Measurements from ENCODE around the gene MYLK2. TPM values are rescaled to one million over a fixed set of nuclear protein-coding genes. Genes with fewer than 3 reads are reported as not detected.

The MYLK2 gene
- total RNA-seq, 4 donors from 2014 or later, result 0.21 to 0.69 TPM; not detected in 2

- TF ChIP-seq CTCF (IDR thresholded peaks at IDR 0.05) (no peak), POLR2A (IDR thresholded peaks at IDR 0.05) (no peak)
- Histone ChIP-seq H3K4me3 (peak overlapping the region; percentile 26 to 45), H3K4me1 (peaks cover 0 to 14% of the 10 kb centered on the region in 2 donors), H3K27me3 (no peaks in the 10 kb centered on the region), H3K36me3 (no peaks in the 10 kb centered on the region), H3K27ac (no peak overlapping the region), H3K9me3 (no peaks in the 10 kb centered on the region)
- peak in 1 of 2 donors; percentile 13 for DNase-seq
- intact Hi-C loops (cut with DNase I; ENCODE audit: low total_unique reads), result no loop called here
Observed at GRCh38 chr20:31860390-31861134, 41.4 kb downstream of the MYLK2 start.

GRCh38 chr20:31861135-31861384, 41.9 kb downstream of the MYLK2 start:
- H3K27ac ChIP-seq, result no peak overlapping the region
- intact Hi-C loops (cut with DNase I; ENCODE audit: low total_unique reads), result no loop called here
- H3K9me3 ChIP-seq, result no peaks in the 10 kb centered on the region
- TF ChIP-seq CTCF (IDR thresholded peaks at IDR 0.05), result no peak
- TF ChIP-seq POLR2A (IDR thresholded peaks at IDR 0.05), result no peak
- peaks cover 0 to 14% of the 10 kb centered on the region in 2 donors for H3K4me1 ChIP-seq
- H3K27me3 ChIP-seq, result no peaks in the 10 kb centered on the region
- peak overlapping the region; percentile 26 to 45 for H3K4me3 ChIP-seq
- no peak for DNase-seq
- H3K36me3 ChIP-seq, result no peaks in the 10 kb centered on the region

DNA sequence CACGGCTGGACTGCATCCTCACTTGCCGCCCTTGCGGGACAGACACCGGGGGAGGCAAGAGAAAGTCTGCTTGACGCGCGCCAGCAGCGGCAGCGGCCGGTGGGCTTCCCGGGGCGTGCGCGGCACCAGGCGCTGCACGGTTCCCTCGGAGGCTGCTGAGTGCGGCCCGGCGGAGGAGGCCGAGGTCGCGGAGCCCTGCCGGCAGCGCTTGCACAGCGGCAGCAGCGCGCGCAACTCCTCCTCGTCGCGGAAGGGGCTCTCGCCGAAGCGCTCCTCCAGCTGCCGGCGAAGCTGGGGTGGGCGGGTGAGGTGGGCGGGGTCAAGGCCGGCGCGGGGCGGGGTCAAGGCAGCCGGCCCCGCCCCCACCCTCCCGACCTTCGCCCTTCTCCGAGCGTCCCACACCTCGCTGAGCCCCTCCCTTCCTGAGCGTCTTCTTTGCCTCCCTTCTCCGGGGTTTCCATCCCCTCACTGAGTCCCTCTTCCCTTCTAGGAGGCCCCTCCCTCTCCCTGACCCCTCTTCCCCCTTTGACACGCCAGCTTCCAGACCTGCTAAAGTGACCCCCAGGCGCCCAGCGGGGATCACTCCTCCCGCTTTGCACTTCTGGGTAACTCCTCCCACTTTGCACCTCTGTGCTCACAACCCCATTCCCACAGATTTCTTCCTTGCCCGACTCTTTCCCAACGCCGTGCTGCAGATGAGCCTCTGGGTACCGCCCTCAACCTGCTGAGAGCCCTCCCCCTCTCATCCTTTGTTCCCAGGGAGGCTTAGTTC, 42.4 kb downstream of the MYLK2 start:
- peak overlapping the region; percentile 26 to 45 for H3K4me3 ChIP-seq
- intact Hi-C loops (cut with DNase I; ENCODE audit: low total_unique reads), result no loop called here
- no peaks in the 10 kb centered on the region for H3K27me3 ChIP-seq
- TF ChIP-seq CTCF (IDR thresholded peaks at IDR 0.05) (no peak), POLR2A (IDR thresholded peaks at IDR 0.05) (peak in 1 of 2 donors; percentile 22)
- peaks cover 0 to 14% of the 10 kb centered on the region in 2 donors for H3K4me1 ChIP-seq
- peak in 1 of 2 donors; percentile 49 for DNase-seq
- no peaks in the 10 kb centered on the region for H3K9me3 ChIP-seq
- no peaks in the 10 kb centered on the region for H3K36me3 ChIP-seq
- no peak overlapping the region for H3K27ac ChIP-seq

DNA sequence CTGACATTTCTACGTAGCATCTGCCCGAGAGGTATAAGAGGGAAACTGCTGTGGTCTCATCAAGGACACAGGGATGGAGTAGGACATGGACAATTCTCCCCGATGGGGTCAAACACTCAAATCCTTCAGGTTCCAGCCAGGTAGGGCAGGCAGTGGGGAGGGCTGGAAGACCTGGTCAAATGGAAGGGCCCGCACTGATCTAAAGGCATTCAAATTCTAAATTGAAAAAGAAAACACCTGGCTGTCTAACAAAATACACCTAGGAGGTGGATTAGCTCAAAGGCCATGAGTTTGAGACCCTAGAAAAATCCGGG, 43.0 kb downstream of the MYLK2 start:
- intact Hi-C loops (cut with DNase I; ENCODE audit: low total_unique reads), result no loop called here
- Histone ChIP-seq H3K27ac (no peak overlapping the region), H3K36me3 (no peaks in the 10 kb centered on the region), H3K9me3 (no peaks in the 10 kb centered on the region), H3K4me3 (no peak overlapping the region), H3K4me1 (peaks cover 0 to 14% of the 10 kb centered on the region in 2 donors), H3K27me3 (no peaks in the 10 kb centered on the region)
- TF ChIP-seq POLR2A (IDR thresholded peaks at IDR 0.05) (no peak), CTCF (IDR thresholded peaks at IDR 0.05) (no peak)
- no peak for DNase-seq

DNA sequence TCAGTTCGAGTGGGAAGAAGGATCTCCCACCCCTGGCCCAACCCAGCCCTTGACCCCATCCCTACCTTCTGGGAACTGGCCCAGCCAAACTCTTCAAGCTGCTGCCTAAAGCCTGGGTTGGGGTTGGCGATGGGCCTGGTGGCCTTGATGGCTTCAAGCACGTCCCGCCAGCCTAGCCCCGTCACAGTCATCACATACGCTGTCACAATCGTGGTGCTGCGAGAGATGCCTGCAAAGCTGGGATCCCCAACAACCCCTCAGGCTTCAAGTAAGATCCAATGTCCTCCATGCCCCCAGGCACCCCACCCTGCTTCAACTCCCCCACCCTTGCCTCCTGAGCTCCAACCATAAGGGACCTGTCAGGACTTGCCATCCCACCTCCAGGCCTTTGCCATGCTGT, 43.4 kb downstream of the MYLK2 start:
- Histone ChIP-seq H3K27ac (no peak overlapping the region), H3K4me1 (peaks cover 0 to 14% of the 10 kb centered on the region in 2 donors), H3K36me3 (no peaks in the 10 kb centered on the region), H3K27me3 (no peaks in the 10 kb centered on the region), H3K4me3 (no peak overlapping the region), H3K9me3 (no peaks in the 10 kb centered on the region)
- no peak for TF ChIP-seq CTCF (IDR thresholded peaks at IDR 0.05)
- no peak for TF ChIP-seq POLR2A (IDR thresholded peaks at IDR 0.05)
- intact Hi-C loops (cut with DNase I; ENCODE audit: low total_unique reads), result no loop called here
- no peak for DNase-seq

Data from uterus (tissue), 4 donors.